Measurements from ENCODE around the gene MRPL40. TPM values are rescaled to one million over a fixed set of nuclear protein-coding genes. Genes with fewer than 3 reads are reported as not detected.

MRPL40 gene
- total RNA-seq, 2 donors from 2014 or later: 6.8 to 19.2 TPM

DNA sequence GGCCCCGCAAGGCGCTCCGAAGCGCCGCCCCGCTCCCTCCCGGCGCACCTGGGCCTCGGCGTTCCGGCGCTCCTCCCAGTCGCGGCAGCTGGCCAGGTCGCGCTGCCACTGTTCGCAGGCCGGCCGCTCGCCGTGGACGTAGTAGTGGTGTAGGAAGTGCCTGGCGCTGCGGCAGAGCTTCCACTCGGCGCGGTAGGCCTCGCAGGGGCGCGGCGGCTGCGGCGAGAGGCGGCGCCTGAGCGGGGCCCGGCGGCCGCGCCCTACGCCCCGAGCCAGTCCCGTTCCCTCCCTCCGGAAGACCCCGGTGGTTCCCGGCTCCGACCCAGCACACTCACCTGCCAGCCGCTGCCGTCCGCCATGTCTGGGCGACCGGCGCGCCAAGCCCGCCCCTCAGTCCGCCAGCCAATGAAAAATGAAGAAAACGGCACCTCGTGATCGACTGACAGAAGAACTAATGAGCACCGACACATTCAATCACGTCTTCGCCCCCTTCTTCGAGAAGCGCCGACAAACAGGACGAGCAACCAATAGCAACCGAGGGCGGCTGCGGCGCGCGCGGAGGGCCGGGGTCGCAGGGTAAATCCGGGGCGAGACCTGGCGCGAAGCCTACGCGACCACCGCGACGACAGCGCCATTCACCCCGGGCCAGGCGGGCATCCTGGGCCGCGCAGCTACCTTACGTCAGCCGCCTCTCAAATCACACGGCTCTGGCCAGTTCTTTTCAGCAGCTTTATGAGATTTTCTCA lies 15.2 kb downstream of the MRPL40 start, which contains the start of gene C22orf39:
Gene C22orf39 (minus strand): TSS at position 382 of the 746 bp plus-strand sequence. CDS start 23 bp downstream, at position 359.
- ATAC-seq (ENCODE audit: insufficient number of reproducible peaks, low FRiP score, low read depth) (peak; percentile 91), DNase-seq (ENCODE audit: low spot score) (peak; percentile 68)
- no peaks in the 10 kb centered on the region for H3K9me3 ChIP-seq
- H3K4me1 ChIP-seq (ENCODE audit: control insufficient read depth in 1 of 2, low read depth in 2 of 2): peaks cover 19 to 27% of the 10 kb centered on the region in 2 donors
- TF ChIP-seq, protein P1, sequence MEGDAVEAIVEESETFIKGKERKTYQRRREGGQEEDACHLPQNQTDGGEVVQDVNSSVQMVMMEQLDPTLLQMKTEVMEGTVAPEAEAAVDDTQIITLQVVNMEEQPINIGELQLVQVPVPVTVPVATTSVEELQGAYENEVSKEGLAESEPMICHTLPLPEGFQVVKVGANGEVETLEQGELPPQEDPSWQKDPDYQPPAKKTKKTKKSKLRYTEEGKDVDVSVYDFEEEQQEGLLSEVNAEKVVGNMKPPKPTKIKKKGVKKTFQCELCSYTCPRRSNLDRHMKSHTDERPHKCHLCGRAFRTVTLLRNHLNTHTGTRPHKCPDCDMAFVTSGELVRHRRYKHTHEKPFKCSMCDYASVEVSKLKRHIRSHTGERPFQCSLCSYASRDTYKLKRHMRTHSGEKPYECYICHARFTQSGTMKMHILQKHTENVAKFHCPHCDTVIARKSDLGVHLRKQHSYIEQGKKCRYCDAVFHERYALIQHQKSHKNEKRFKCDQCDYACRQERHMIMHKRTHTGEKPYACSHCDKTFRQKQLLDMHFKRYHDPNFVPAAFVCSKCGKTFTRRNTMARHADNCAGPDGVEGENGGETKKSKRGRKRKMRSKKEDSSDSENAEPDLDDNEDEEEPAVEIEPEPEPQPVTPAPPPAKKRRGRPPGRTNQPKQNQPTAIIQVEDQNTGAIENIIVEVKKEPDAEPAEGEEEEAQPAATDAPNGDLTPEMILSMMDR (IDR thresholded peaks at IDR 0.05): no peak
- H3K36me3 ChIP-seq: peaks cover 7% of the 10 kb centered on the region
- H3K27ac ChIP-seq: peak within 1 kb of the TSS; percentile 86 to 92
- H3K4me3 ChIP-seq: peak within 1 kb of the TSS; percentile 97
- H3K27me3 ChIP-seq (replicated peaks; ENCODE audit: insufficient read depth): no peaks in the 10 kb centered on the region

DNA sequence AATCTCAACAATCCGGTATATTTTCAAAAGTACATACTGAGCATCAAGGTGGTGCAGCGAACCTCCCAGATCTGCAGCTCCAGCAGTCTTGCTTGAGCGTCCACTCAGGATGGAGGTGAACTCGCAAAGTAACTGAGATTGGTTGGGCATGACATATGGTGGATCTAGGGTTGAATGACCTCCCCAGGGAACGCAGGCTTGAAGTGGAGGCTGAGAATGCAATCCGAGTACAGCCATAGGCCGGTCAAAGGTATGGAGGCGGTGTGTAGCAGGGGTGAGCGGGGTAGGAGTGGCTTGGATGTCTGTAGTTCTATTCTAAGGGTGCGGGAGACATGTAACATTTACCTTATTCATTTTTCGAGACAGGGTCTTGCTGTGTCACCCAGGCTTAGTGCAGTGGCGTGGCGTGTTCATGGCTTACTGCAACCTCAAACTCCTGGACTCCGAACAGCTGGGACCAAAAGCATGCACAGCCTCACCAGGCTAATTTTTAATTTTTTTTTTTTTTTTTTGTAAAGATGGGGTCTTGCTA lies 15.8 kb downstream of the MRPL40 start:
- Histone ChIP-seq H3K27me3 (replicated peaks; ENCODE audit: insufficient read depth) (no peaks in the 10 kb centered on the region), H3K4me3 (peak overlapping the region; percentile 97), H3K27ac (peak overlapping the region; percentile 86 to 92), H3K9me3 (no peaks in the 10 kb centered on the region), H3K36me3 (peaks cover 14% of the 10 kb centered on the region), H3K4me1 (ENCODE audit: control insufficient read depth in 1 of 2, low read depth in 2 of 2) (peaks cover 19 to 27% of the 10 kb centered on the region in 2 donors)
- TF ChIP-seq, protein P1 (IDR thresholded peaks at IDR 0.05): no peak
- ATAC-seq (ENCODE audit: insufficient number of reproducible peaks, low FRiP score, low read depth): no peak
- DNase-seq (ENCODE audit: low spot score): no peak

DNA sequence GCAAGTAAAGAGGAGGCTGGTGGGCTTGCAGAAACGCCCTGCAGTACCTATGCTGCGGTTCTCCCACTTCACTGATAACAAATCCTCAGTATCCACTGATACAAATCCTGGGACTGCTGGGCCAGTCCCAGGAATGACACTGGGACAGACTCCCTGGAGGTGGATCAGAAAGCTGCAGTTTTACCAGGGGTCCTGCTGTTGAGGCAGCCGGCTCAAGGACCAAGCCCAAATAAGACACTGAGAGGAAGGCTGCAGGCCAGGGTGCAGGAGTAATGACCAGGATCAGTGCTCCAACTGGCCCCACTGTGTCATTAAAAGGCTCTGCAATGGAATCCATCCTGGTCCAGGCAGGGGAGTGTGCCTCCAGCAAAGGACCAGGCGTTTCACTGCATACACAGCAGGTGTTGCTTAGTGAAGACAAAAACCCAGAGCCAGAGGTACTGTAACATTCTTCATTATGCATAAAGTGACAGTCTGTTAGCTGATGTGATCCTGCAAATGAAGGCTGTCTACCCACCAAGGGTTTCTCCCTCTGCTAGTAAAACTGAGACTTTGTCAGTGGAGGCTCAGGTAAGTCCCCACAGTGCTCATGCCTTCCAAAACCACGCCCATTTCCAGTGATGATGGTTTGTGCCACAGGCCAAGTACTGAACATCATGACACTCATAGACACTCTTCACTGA lies 16.5 kb downstream of the MRPL40 start:
- Histone ChIP-seq H3K27ac (no peak overlapping the region), H3K9me3 (no peaks in the 10 kb centered on the region), H3K36me3 (peaks cover 16% of the 10 kb centered on the region), H3K4me1 (ENCODE audit: control insufficient read depth in 1 of 2, low read depth in 2 of 2) (peaks cover 19 to 27% of the 10 kb centered on the region in 2 donors), H3K27me3 (replicated peaks; ENCODE audit: insufficient read depth) (no peaks in the 10 kb centered on the region), H3K4me3 (no peak overlapping the region)
- TF ChIP-seq, protein P1 (IDR thresholded peaks at IDR 0.05): no peak
- DNase-seq (ENCODE audit: low spot score) (no peak), ATAC-seq (ENCODE audit: insufficient number of reproducible peaks, low FRiP score, low read depth) (no peak)

DNA sequence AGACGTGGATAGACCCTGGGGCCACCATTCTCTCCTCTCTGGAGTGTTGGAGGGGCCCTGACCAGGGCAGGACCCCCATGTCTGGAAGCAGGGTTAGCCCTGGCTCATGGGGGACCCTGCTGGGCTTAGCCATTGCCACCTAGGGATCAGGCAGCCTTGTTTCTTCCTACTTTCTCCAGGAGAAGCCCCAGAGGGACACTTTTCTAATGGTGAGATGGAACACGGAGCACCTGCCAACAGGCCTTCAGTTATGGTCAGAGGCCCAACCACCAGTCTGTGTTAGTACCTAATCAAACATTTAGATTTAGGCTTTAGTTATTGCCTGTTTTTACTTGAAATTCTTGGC lies 17.1 kb downstream of the MRPL40 start:
- no peaks in the 10 kb centered on the region for H3K27me3 ChIP-seq (replicated peaks; ENCODE audit: insufficient read depth)
- H3K36me3 ChIP-seq: peaks cover 18% of the 10 kb centered on the region
- no peak overlapping the region for H3K4me3 ChIP-seq
- H3K27ac ChIP-seq: no peak overlapping the region
- H3K9me3 ChIP-seq: no peaks in the 10 kb centered on the region
- TF ChIP-seq, protein P1 (IDR thresholded peaks at IDR 0.05): no peak
- ATAC-seq (ENCODE audit: insufficient number of reproducible peaks, low FRiP score, low read depth): no peak
- peaks cover 19 to 27% of the 10 kb centered on the region in 2 donors for H3K4me1 ChIP-seq (ENCODE audit: control insufficient read depth in 1 of 2, low read depth in 2 of 2)
- no peak for DNase-seq (ENCODE audit: low spot score)
